CD4-positive, alpha-beta T cell treated with Interferon gamma for 1 hour (primary cell): Measurements from ENCODE around the gene ATP8B4.
"Not testable (repeated sequence)": the region's sequence is repeated elsewhere in the genome, so short reads cannot be mapped to it uniquely, and the experiment has no call there.

Source experiments
- DNase-seq: peaks from one replicate; pipeline ENCODE4 v3.0.0-alpha.2; 2020

Gene ATP8B4

GRCh38 chr15:50140098-50140497 lies 21.1 kb upstream of the ATP8B4 start:
- no peak for DNase-seq

- DNase-seq, result no peak
These were observed 19.4 kb upstream of the ATP8B4 start for GRCh38 chr15:50138391-50138790.

GRCh38 chr15:50137893-50138292 lies 18.9 kb upstream of the ATP8B4 start:
- no peak for DNase-seq

- DNase-seq, result no peak
These were observed 18.3 kb upstream of the ATP8B4 start for GRCh38 chr15:50137330-50137761.

GRCh38 chr15:50135031-50135551 lies 16.1 kb upstream of the ATP8B4 start:
- no peak for DNase-seq

- peak; percentile 6 for DNase-seq
These were observed 15.5 kb upstream of the ATP8B4 start for GRCh38 chr15:50134524-50135024.

GRCh38 chr15:50132251-50132984 lies 13.4 kb upstream of the ATP8B4 start:
- not testable (repeated sequence) for DNase-seq

GRCh38 chr15:50131617-50132016 lies 12.6 kb upstream of the ATP8B4 start:
- DNase-seq, result no peak

GRCh38 chr15:50128266-50128665 lies 9.2 kb upstream of the ATP8B4 start:
- DNase-seq, result peak; percentile 60

- no peak for DNase-seq
These were observed 8.3 kb upstream of the ATP8B4 start for GRCh38 chr15:50127255-50127777.

- no peak for DNase-seq
These were observed 7.0 kb upstream of the ATP8B4 start for GRCh38 chr15:50126072-50126471.

- no peak for DNase-seq
These were observed 5.6 kb upstream of the ATP8B4 start for GRCh38 chr15:50124631-50125030.

- DNase-seq, result no peak
These were observed 5.0 kb upstream of the ATP8B4 start for GRCh38 chr15:50123861-50124557.

GRCh38 chr15:50120729-50121128 lies 1.7 kb upstream of the ATP8B4 start:
- no peak for DNase-seq

- DNase-seq, result no peak
These were observed 1.5 kb downstream of the ATP8B4 start for GRCh38 chr15:50117431-50118027.

GRCh38 chr15:50116477-50116876 lies 2.6 kb downstream of the ATP8B4 start:
- DNase-seq, result peak; percentile 18

- DNase-seq, result peak; percentile 36
These were observed 4.8 kb downstream of the ATP8B4 start for GRCh38 chr15:50113992-50114780.

- DNase-seq, result no peak
These were observed 5.9 kb downstream of the ATP8B4 start for GRCh38 chr15:50113187-50113505.

- no peak for DNase-seq
These were observed 6.4 kb downstream of the ATP8B4 start for GRCh38 chr15:50112488-50113186.

GRCh38 chr15:50110285-50110684 lies 8.7 kb downstream of the ATP8B4 start:
- DNase-seq, result no peak

GRCh38 chr15:50109076-50109987 lies 9.7 kb downstream of the ATP8B4 start:
- no peak for DNase-seq
